ENCODE results near the gene SPOCK2.

Gene SPOCK2

DNA sequence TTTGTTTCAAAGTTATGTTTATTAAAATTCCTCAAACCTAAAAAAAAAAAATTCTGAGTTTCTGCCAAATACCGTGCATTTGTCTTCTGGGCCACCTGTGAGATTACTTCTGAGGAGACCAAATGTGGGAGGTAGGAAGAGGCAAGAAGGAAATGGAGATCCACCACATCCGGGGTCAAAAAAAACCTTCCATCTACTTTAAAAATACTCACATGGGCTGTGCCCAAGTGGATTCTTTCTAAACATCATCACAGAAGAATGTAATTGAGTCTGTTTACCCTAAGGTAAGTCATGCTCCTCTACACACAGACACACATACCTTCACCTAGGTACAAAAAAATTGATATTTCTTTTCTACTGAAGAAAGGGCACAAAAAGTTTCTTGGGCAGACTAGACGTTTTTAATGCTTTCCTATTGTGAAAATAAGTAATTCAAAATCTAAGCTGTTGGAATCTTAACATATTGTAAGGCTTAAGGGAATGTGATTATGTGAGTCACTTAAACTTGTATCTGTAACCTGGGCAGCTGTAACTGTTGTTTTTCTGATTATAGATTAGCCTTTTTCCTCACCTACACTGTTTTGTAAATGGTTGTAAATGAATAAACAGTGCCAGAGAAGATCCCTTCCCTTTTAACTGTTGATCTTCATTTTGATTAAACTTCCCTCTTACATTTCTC, 19.1 kb upstream of the SPOCK2 start:
- DNase-seq, result no peak

GRCh38 chr10:72106896-72107295, 18.5 kb upstream of the SPOCK2 start:
- DNase-seq, result no peak

GRCh38 chr10:72106154-72106849, 18.0 kb upstream of the SPOCK2 start:
- DNase-seq, result no peak

DNA sequence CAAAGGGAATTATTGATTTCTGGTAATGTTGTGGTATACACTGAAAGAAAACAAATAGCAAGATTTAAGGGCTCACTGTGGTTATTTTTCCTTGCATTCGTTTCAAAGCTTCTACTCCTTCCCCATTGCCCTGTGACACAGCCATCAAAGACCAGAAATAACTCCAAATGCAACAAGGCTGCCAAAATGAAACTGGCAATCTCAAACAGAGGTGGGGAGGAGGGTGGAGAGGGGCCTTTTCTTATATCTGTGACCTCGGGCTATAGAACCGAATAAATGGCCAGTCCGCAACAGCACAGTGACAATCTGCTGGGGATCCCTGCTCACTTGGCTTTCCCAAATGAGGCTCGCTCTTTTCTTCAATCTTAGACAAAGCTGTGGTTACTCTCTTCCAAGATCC, 17.4 kb upstream of the SPOCK2 start:
- DNase-seq, result no peak

GRCh38 chr10:72105098-72105475, 16.7 kb upstream of the SPOCK2 start:
- no peak for DNase-seq

DNA sequence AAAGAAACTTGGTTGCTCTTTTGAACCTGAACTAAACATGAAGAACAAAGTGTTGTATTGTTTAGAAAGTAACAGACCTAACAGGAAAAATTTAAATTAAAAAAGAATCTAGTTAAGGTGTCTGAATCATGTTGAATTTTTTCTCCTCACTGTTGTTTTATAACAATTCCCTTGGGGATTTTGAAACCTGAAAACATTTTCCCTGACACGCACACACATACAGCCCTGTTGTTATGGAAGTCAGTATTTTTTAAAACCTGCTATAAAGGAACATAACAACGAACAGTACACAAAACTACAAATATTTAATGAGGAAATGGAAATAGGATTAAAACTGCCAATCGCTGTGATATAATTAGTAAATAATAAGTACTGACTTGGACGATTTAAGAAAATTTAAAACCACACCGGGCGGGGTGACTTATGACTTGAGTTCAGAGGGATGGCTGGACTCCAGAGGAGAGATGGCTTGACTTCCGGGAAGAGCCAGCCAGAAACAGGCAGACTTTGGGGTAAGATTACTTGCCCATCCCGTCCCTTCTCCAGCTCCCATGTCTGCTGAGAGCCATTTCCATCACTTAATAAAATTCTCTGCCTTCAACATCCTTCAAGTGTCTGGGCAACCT, 16.2 kb upstream of the SPOCK2 start:
- DNase-seq, result no peak

DNA sequence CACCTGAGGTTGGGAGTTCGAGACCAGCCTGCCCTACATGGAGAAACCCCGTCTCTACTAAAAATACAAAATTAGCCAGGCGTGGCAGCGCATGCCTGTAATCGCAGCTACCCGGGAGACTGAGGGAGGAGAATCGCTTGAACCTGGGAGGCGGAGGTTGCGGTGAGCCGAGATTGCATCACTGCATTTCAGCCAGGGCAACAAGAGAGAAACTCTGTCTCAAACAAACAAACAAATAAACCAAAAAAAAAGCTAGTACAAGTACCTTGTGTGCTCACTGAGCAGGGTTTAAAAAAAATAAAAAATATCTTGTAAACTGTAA, 11.2 kb upstream of the SPOCK2 start:
- DNase-seq, result no peak

- DNase-seq, result no peak
These were observed 10.7 kb upstream of the SPOCK2 start for GRCh38 chr10:72098836-72099599.

DNA sequence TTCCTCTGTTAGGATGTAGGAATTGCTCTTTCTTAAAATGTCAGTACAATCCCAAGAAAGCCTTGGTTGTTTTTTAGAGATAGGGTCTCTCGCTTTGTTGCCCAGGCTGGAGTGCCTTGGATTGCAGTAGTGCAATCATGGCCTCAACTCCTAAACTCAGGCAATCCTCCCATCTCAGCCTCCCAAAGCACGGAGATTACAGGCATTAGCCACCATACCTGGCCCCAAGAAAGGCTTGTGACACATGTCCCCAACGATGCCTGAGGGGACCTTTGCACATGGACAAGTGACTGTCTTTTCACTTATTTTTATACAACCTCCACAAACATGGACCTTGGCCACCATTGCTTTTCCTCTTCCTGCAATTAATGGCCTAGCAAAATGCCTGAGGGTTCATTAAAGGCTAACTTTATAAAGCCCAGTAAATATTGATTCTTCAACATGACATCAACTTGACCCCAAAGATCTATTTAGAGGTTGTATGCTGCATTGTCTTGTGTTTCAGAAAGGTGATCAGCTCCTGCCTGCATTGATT, 10.0 kb upstream of the SPOCK2 start:
- no peak for DNase-seq

GRCh38 chr10:72097448-72098300, 9.3 kb upstream of the SPOCK2 start:
- DNase-seq, result no peak

- no peak for DNase-seq
These were observed 8.0 kb upstream of the SPOCK2 start for GRCh38 chr10:72096115-72097000.

DNA sequence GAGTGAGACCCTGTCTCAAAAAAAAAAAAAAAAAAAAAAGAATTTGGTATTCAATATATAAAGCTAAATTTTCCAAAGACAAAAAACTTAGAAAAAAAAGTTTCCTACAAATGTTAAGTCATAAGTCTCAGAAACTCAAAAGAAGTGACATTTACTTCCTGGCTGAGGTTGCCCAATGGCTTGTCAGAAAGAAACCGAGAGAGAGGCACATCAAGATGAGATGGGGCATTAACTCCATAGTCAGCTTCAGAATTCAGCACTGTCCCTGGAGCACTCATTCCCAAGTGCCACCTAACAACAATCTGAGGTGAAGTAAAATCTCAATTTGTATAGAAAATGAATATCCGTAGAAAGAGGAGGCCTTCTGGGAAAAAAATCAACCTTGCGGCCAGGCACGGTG, 6.8 kb upstream of the SPOCK2 start:
- no peak for DNase-seq

DNA sequence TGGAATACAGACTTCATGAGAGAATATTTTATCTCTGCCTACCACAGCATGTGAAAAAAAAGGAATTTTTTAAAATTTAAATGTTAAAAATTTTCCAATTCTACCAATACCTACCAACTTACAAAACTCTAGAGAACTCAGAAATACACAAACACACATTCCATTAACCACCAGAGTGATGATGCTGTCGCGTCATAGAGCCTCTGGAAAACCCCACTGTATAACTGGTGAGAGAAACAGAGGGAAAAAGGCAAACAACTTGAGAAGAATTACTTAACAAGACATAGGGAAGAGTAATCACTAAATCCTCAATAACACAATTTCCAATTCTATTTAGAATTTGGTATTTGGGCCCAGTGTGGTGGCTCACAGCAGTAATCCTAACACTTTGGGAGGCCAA, 6.2 kb upstream of the SPOCK2 start:
- DNase-seq, result no peak

DNA sequence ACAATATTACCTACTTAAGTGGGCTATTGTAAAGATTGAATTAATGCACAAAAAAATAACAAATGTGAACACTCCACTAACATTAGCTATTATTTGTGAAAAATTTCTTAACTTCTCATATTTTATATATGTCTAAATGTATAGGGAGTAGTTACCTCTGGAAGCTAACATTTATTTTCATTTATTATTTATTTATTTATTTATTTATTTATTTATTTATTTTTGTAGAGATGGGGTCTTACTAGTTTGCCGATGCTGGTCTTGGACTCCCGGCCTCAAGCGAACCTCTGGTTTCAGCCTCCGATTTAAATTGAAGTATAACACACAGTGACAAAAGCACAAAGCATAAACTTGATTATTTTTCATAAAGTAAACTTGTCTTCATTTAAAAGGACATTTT, 5.1 kb upstream of the SPOCK2 start:
- DNase-seq, result no peak

- no peak for DNase-seq
These were observed 4.6 kb upstream of the SPOCK2 start for GRCh38 chr10:72092987-72093386.

- DNase-seq, result no peak
These were observed 4.0 kb upstream of the SPOCK2 start for GRCh38 chr10:72092171-72092924.

- no peak for DNase-seq
These were observed 2.0 kb upstream of the SPOCK2 start for GRCh38 chr10:72090326-72090725.

DNA sequence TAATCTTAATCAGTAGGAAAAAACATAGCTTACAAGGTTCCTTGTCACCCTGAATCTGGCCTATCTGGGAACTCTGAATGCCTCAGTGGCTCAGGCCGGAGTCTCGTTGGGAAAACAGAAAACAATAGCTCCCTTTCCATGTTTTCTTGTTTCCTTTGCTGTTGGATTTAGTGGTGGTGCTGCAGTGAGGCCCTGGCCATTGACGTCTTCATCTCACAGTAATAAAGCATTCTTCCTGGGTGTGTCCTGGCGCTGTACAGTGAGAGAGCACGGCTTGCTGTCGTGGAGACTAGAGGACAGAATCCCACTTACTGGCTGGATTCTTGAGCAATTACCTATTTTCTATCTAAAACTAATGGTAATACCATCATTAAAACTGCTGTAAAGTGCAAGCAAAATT, 1.3 kb upstream of the SPOCK2 start:
- DNase-seq, result no peak

GRCh38 chr10:72088889-72089575, 681 bp upstream of the SPOCK2 start:
- DNase-seq, result peak; percentile 68

GRCh38 chr10:72087392-72087968, 871 bp downstream of the SPOCK2 start:
- no peak for DNase-seq
